ENCODE measurements around the gene STON2.

The STON2 gene

DNA sequence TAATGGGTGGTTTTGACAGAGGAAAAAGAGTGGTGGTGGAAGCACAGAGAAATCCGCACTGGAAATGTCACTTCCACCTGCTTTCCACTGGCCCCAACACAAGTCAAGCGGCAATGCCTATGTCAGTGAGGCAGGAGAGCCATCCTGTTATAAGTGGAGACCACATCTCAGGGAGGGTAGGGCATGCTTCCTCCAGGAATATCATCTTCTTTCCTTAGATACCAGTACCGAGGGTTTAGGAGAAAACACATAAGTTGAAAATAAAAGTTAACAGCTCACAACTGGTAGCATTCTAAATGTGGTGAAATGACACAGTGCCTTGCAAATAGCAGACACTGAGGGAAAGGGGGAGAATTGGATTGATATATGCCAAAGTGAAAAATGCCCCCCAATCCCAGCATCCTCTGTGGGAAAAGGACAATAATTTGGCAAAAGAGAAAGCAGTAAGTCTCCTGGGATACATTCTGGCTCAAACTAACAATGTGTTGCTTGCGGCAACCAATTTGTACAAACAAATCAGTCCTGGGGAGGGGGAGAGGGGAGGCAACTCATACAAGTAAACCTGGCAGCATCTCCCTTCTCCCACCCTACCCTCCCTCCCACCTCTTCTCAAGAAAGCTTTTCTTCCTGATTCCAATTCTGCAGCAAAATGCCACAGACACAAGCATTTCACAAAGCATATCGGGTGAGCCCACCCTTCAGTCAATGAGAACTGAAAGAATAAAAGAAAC, 57.1 kb downstream of the STON2 start:
- no peaks in the 10 kb centered on the region for H3K36me3 Mint-ChIP-seq (ENCODE audit: low read depth)
- no peak overlapping the region for H3K4me3 Mint-ChIP-seq
- H3K27me3 Mint-ChIP-seq (ENCODE audit: low read depth) = peaks cover 8% of the 10 kb centered on the region
- H3K4me1 Mint-ChIP-seq = peaks cover 17% of the 10 kb centered on the region
- H3K27ac Mint-ChIP-seq = peak overlapping the region in 1 of 3 experiments; percentile 24
- TF ChIP-seq, protein P1, sequence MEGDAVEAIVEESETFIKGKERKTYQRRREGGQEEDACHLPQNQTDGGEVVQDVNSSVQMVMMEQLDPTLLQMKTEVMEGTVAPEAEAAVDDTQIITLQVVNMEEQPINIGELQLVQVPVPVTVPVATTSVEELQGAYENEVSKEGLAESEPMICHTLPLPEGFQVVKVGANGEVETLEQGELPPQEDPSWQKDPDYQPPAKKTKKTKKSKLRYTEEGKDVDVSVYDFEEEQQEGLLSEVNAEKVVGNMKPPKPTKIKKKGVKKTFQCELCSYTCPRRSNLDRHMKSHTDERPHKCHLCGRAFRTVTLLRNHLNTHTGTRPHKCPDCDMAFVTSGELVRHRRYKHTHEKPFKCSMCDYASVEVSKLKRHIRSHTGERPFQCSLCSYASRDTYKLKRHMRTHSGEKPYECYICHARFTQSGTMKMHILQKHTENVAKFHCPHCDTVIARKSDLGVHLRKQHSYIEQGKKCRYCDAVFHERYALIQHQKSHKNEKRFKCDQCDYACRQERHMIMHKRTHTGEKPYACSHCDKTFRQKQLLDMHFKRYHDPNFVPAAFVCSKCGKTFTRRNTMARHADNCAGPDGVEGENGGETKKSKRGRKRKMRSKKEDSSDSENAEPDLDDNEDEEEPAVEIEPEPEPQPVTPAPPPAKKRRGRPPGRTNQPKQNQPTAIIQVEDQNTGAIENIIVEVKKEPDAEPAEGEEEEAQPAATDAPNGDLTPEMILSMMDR (IDR thresholded peaks at IDR 0.05; ENCODE audit: unreplicated experiment in 3 of 3) = no peak
- H3K9me3 Mint-ChIP-seq = no peaks in the 10 kb centered on the region

DNA sequence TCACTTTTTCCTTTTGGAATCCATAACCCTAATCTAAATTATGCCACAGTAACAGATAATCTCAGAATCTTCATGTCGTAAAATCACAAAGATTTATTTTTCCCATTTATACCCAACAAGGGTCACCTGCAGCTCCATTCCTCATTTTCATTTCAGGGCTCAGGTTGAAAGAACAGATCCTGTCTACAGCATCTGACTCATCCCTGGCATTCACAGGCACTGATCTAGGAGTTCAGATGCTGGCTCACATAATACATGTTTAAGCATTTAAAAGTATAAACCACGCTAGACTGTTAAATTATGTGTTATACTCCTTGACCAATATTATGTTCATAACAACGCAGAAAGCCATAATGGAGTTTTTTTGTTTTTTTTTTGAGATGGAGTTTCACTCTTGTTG, 58.3 kb downstream of the STON2 start:
- Mint-ChIP-seq H3K4me1 (peaks cover 17% of the 10 kb centered on the region), H3K27ac (peak overlapping the region in 1 of 3 experiments; percentile 26)
- TF ChIP-seq, protein P1 (IDR thresholded peaks at IDR 0.05; ENCODE audit: unreplicated experiment in 3 of 3) = no peak

DNA sequence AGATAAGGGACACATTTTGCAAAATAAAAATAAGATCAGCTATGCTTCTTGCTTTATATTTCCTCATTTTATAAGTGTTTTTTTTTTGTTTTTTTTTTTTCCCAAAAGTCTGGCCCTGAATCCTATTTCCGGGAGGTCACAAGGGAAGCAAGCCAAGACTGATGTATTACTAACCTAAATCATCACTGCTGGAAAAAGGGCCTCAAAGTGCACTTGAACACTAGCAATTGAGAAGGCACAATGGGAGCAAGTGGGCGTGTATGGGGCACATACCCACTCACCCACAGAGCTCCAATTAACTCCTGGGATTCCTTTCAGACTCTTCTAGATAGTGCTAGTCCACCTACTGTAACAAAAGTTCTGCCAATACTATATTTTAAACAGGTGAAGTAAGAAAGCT, 58.8 kb downstream of the STON2 start:
- H3K27me3 Mint-ChIP-seq (ENCODE audit: low read depth) = peaks cover 8% of the 10 kb centered on the region
- H3K4me1 Mint-ChIP-seq = peaks cover 17% of the 10 kb centered on the region
- H3K9me3 Mint-ChIP-seq = no peaks in the 10 kb centered on the region
- TF ChIP-seq, protein P1 (IDR thresholded peaks at IDR 0.05; ENCODE audit: unreplicated experiment in 3 of 3) = no peak
- H3K27ac Mint-ChIP-seq = peak overlapping the region in 2 of 3 experiments; percentile 26 to 35
- peaks cover 5% of the 10 kb centered on the region for H3K36me3 Mint-ChIP-seq (ENCODE audit: low read depth)
- H3K4me3 Mint-ChIP-seq = no peak overlapping the region

More for the DNA sequence above, 58.3 kb downstream of the STON2 start:
- no peaks in the 10 kb centered on the region for H3K9me3 Mint-ChIP-seq
- peaks cover 8% of the 10 kb centered on the region for H3K27me3 Mint-ChIP-seq (ENCODE audit: low read depth)
- no peak overlapping the region for H3K4me3 Mint-ChIP-seq
- peaks cover 5% of the 10 kb centered on the region for H3K36me3 Mint-ChIP-seq (ENCODE audit: low read depth)

DNA sequence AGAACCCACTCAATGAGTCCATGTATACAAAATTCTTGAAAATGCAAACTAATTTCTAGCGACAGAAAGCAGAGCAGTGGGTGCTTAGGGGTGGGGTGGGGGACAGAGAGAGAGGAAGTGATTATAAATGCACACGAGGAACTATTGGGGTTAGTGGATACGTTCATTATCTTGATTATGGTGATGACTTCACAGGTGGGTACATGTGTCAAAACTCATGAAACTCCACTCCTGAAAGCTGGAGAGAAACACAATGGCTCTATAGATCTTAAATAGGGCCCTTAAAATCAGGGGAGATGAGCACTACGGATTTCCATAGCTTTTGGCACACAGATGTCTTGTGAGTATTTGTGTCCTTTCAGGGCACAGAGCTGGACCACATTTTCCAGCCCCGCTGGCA, 59.9 kb downstream of the STON2 start:
- Mint-ChIP-seq H3K27me3 (ENCODE audit: low read depth) (peaks cover 8% of the 10 kb centered on the region), H3K4me1 (peaks cover 17% of the 10 kb centered on the region), H3K27ac (no peak overlapping the region), H3K4me3 (no peak overlapping the region), H3K36me3 (ENCODE audit: low read depth) (peaks cover 5% of the 10 kb centered on the region), H3K9me3 (no peaks in the 10 kb centered on the region)
- TF ChIP-seq, protein P1 (IDR thresholded peaks at IDR 0.05; ENCODE audit: unreplicated experiment in 3 of 3) = no peak

DNA sequence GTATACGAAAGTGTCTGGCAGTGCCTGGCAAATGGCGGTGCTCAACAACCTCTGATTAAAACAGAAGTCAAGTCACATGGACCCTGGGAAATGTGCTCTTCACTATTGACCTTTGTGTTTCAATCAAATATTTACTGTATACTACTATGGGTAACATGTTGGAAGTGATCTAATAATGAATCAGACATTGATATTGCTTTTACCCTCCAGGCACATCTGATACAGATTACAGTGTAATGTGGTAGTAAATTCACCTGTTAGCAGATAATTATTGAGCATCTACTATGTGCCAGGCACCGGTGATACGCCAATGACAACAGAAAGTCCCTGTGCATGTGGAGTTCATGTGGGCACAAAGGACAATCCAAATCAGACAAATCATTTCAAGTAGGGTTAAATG, 63.1 kb downstream of the STON2 start:
- Mint-ChIP-seq H3K36me3 (ENCODE audit: low read depth) (peaks cover 5% of the 10 kb centered on the region), H3K27me3 (ENCODE audit: low read depth) (no peaks in the 10 kb centered on the region), H3K4me1 (peaks cover 9% of the 10 kb centered on the region), H3K9me3 (no peaks in the 10 kb centered on the region), H3K4me3 (no peak overlapping the region), H3K27ac (no peak overlapping the region)
- TF ChIP-seq, protein P1 (IDR thresholded peaks at IDR 0.05; ENCODE audit: unreplicated experiment in 3 of 3) = no peak

DNA sequence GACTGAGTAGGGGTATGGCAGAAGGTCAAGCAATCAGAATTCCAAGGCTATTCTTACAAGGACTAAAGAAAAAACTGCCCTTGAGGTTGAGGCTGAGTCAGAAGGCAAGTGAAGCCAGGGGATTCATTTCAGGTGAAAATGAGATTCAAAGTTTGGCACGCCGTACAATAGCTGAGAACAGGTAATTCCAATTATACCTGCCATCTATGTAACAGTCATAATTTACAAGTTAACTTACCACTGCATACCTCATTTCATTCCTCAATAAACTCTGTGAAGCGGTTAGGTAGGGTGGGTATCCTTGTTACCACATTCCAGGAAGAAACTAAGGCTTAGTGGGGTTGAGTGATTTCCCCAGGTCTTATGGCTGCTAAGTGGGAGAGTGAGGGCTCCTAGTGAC, 64.1 kb downstream of the STON2 start:
- TF ChIP-seq, protein P1 (IDR thresholded peaks at IDR 0.05; ENCODE audit: unreplicated experiment in 3 of 3) = no peak
- Mint-ChIP-seq H3K9me3 (no peaks in the 10 kb centered on the region), H3K36me3 (ENCODE audit: low read depth) (peaks cover 5% of the 10 kb centered on the region), H3K27me3 (ENCODE audit: low read depth) (no peaks in the 10 kb centered on the region), H3K4me1 (peaks cover under 1% of the 10 kb centered on the region), H3K27ac (no peak overlapping the region), H3K4me3 (no peak overlapping the region)
